ENCODE results near the gene TBX4. TPM values are rescaled to one million over a fixed set of nuclear protein-coding genes. Genes with fewer than 3 reads are reported as not detected.

The TBX4 gene
- total RNA-seq, 2 experiments from 2014 or later: not detected

DNA sequence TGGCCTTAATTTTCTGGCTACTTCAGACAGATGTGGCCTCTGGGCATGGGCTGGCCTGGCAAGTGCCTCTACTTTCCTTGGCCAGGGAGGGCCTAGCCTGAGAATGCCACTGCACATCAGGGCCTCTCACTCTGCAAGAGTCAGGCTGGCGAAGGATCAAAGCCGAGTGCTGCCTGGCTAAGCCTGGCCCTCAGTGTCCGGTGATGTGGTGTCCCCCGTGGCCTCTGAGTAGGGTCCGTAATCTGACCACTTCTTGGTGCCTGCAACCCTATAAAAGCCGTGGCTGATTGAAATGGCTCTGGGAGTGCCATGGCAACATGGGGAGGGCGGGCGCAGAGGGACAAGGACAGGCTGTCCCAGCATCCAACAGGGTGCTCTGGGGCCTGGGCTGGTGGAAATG lies 30.2 kb downstream of the TBX4 start:
- Mint-ChIP-seq H3K9me3 (no peaks in the 10 kb centered on the region), H3K27ac (no peak overlapping the region), H3K36me3 (ENCODE audit: low read depth) (no peaks in the 10 kb centered on the region), H3K27me3 (no peaks in the 10 kb centered on the region), H3K4me3 (no peak overlapping the region), H3K4me1 (no peaks in the 10 kb centered on the region)
- POLR2A ChIA-PET: no interaction called here
- DNase-seq: no peak
- CTCF ChIA-PET: no interaction called here

DNA sequence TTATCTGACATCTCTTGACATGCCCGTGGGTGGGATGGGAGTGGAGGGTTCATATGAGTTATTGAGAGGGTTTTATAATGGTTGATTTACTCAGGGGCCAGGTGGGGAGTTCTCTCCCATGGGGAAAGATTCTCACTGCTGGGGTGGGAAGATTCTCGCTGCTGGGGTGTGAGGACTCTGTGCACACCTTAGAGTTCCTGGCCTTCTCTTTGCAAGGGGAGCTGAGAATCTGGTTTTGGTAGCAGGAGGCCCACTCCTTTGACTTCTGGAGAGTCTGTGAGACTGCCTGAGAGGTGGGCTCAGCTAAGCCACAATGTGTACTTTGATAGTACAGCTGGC lies 31.5 kb downstream of the TBX4 start:
- no peaks in the 10 kb centered on the region for H3K27me3 Mint-ChIP-seq

DNA sequence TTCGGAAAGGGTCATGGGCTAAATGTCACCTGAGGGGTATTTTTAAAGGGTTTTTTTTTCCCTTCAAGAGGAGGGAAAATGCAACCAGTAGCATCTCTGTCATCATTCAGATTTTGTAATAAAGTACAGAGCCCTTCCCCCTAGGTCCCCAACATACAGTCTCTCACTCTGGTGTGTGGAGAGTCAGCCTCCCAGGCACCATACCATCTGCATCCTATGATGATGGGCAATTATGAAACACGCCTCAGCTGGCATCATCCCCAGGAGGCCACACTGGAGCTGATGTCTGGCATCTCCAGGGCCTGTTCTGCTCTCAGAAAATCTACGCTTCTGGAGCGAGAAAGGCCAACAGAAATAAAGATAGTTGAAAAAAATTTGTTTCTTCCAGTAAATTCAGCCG lies 32.0 kb downstream of the TBX4 start:
- Mint-ChIP-seq H3K4me1 (no peaks in the 10 kb centered on the region), H3K27ac (no peak overlapping the region), H3K36me3 (ENCODE audit: low read depth) (no peaks in the 10 kb centered on the region), H3K4me3 (no peak overlapping the region), H3K9me3 (no peaks in the 10 kb centered on the region), H3K27me3 (no peaks in the 10 kb centered on the region)
- ChIA-PET CTCF (interaction anchor here (0.6 kb wide), 1 partner anchor 380 kb away, joined by 8 read pairs; no protein-coding TSS in a partner anchor), POLR2A (no interaction called here)
- no peak for DNase-seq

More for the DNA sequence above, 31.5 kb downstream of the TBX4 start:
- Mint-ChIP-seq H3K4me3 (no peak overlapping the region), H3K27ac (no peak overlapping the region), H3K36me3 (ENCODE audit: low read depth) (no peaks in the 10 kb centered on the region), H3K4me1 (no peaks in the 10 kb centered on the region), H3K9me3 (no peaks in the 10 kb centered on the region)
- CTCF ChIA-PET: interaction anchor here (0.6 kb wide), 1 partner anchor 380 kb away, joined by 8 read pairs; no protein-coding TSS in a partner anchor
- POLR2A ChIA-PET: no interaction called here
- no peak for DNase-seq

- CTCF ChIA-PET: no interaction called here
- no peaks in the 10 kb centered on the region for H3K9me3 Mint-ChIP-seq
- POLR2A ChIA-PET: no interaction called here
- no peak overlapping the region for H3K4me3 Mint-ChIP-seq
- no peak for DNase-seq
- no peaks in the 10 kb centered on the region for H3K27me3 Mint-ChIP-seq
- H3K4me1 Mint-ChIP-seq: no peaks in the 10 kb centered on the region
- no peak overlapping the region for H3K27ac Mint-ChIP-seq
- H3K36me3 Mint-ChIP-seq (ENCODE audit: low read depth): no peaks in the 10 kb centered on the region
These were observed 33.0 kb downstream of the TBX4 start for GRCh38 chr17:61485067-61485775.

DNA sequence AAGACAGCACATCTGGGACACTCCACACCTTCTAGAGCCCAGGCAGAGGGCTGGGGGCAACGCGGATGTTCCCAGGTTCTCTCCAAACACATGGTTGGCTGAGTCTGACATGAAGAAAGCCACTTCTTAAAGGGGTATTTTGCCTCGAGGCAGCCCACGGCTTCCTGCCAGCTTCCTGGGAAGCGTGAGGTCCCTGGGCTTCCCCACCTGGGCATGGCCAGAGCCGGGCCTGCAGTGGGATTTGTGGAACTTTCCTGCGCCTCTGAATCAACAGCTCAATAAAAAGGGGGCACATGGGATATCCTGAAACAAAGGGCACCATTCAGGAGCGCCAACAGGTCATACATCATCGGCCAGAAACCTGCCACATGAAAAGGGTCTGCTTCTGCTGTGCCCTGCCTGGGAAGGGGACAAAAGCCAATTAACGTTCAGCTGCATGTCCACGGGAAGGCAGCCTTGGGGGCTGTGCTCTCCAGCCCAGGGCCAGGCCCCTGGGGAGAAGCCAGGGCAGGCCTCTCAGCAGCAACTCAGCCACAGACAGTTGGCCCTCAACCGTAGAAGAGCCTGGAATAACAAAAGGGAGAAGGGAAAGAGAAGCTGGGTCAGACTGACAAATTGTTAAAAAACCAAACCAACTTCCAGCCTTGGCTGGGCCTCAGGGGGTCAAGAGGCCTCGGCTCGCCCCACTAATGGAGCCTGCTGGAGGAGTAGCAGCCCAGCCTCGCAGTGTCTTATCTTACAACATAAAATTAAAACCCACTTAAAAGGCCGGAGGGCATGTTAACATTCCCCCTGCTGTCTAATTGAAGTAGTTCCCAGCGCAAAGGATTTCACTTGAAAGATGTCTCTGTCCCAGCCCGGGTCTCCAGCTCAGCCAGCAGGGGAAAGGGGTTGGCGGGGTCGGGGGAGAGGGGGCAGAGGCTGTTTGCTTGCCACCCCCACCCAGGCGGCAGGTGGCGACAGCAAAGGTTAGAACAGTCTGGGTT lies 34.2 kb downstream of the TBX4 start:
- no peaks in the 10 kb centered on the region for H3K27me3 Mint-ChIP-seq
- ChIA-PET POLR2A (no interaction called here), CTCF (interaction anchor here (0.5 kb wide), 1 partner anchor 13 kb away, joined by 3 read pairs; no protein-coding TSS in a partner anchor)
- H3K4me1 Mint-ChIP-seq: no peaks in the 10 kb centered on the region
- H3K9me3 Mint-ChIP-seq: no peaks in the 10 kb centered on the region
- no peaks in the 10 kb centered on the region for H3K36me3 Mint-ChIP-seq (ENCODE audit: low read depth)
- H3K27ac Mint-ChIP-seq: no peak overlapping the region
- DNase-seq: no peak
- H3K4me3 Mint-ChIP-seq: no peak overlapping the region

DNA sequence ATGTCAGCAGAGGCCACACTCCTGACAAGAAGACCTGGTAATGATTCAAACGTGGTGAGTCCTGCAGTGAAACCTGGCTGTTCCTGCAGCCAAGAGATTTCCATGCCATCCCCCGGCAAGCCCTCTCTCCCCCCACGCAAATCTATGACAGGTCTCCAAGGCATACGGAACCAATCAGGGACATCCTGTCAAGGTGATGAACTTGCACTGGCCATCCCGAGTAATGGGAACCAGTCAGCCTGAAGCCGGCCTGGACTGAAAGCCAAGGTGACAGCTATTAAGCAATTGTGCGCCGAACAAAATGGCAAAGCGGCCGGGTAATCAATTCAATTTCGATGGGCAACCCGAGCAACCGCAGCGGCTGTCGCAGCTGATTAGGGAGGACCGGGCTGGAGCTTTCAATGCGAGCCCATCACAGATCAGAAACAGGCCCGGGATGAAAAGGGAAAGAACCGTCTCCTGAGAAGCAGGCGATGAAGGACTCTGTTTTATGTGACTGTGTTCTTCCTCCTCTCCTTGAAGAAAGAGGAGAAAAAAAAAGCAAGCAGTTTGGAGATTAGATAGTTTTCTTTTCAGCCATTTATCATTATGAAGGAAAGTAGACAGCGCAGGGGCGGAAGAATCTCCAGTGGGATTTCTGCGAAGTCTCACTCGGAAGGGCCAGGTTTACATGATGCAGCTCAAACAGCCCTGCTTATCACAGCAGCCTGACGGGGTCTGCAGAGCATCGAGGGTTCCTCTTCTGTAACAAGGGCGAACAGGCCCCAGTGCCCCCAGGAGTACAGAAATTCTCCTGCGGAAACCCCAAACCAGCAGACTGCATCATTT lies 35.2 kb downstream of the TBX4 start:
- Mint-ChIP-seq H3K4me1 (no peaks in the 10 kb centered on the region), H3K27me3 (no peaks in the 10 kb centered on the region), H3K36me3 (ENCODE audit: low read depth) (no peaks in the 10 kb centered on the region), H3K27ac (no peak overlapping the region), H3K9me3 (no peaks in the 10 kb centered on the region), H3K4me3 (no peak overlapping the region)
- ChIA-PET CTCF (no interaction called here), POLR2A (no interaction called here)
- no peak for DNase-seq

DNA sequence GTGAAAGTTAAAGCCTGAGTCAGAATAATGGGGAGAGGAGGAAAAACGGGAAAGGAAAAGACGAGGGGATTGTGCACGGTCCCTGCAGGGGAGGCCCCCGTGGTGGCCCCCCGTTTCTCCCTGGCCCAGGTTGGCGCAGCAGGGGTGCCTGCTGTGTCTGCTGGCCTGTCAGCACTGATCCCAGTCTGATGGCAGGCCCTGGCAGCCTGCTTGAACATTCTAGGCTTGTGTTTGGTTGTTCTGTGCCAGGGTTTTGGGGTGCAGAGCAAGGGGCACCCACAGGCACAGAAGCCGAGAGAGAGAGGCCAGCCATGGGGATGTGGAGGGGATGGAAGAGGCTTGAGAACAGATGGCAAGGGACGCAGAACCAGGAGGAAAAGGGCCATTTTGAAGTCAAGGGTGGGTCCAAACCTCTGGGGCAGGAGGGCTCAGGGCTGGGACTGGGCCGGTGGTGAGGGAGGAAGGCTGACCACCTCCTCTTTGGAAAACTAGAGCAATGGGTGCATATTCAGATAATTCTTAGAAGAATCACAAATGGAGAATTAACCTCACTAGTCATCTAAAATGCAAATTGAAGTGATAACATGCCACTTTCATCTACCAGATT lies 35.9 kb downstream of the TBX4 start:
- Mint-ChIP-seq H3K27ac (no peak overlapping the region), H3K27me3 (peaks cover 4% of the 10 kb centered on the region), H3K9me3 (no peaks in the 10 kb centered on the region), H3K36me3 (ENCODE audit: low read depth) (no peaks in the 10 kb centered on the region), H3K4me1 (no peaks in the 10 kb centered on the region), H3K4me3 (no peak overlapping the region)
- POLR2A ChIA-PET: no interaction called here
- CTCF ChIA-PET: no interaction called here
- no peak for DNase-seq

DNA sequence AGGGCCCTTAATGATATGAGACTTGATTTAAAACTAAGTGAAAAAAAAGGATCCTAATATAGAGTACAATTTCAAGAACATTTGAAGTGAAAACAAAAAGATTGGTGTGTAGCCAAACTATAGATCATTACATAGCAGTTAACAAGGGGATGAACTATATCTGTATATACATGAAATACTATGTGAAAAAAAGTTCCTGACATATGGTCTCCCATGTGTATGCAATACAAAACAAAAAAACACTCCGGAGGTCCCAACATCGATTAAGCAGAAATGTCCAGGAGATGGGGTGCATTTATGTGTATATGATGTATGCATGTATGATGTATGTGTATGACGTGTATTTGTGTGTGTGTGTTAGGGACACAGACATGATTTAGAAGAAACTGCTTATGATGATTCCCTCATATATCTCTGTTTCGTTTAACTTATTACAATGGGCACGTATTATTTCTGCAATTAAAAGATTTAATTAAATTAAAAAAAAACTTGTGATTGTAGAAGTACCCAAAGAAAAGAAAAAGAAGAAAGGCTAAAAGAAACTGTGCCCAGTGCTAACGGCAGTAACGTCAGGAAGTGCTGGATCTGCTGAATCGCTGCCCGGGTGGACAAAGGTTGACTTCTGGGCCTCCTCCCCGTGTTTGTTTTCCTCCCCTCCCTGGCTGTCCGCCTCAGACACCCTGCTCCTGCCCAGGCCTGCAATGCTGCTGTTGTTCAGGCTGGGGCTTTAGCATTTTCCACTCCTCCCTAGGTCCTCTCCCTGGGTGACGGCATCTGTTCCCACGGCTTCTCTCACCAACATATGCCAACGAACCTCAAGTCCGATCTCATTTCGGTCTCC lies 36.9 kb downstream of the TBX4 start:
- POLR2A ChIA-PET: no interaction called here
- Mint-ChIP-seq H3K27me3 (peaks cover 4% of the 10 kb centered on the region), H3K4me1 (no peaks in the 10 kb centered on the region), H3K4me3 (no peak overlapping the region), H3K9me3 (no peaks in the 10 kb centered on the region), H3K27ac (no peak overlapping the region), H3K36me3 (ENCODE audit: low read depth) (no peaks in the 10 kb centered on the region)
- CTCF ChIA-PET: no interaction called here
- DNase-seq: no peak

GRCh38 chr17:61489719-61490490 lies 37.7 kb downstream of the TBX4 start:
- ChIA-PET POLR2A (no interaction called here), CTCF (no interaction called here)
- Mint-ChIP-seq H3K4me3 (no peak overlapping the region), H3K9me3 (no peaks in the 10 kb centered on the region), H3K36me3 (ENCODE audit: low read depth) (no peaks in the 10 kb centered on the region), H3K27ac (no peak overlapping the region), H3K4me1 (no peaks in the 10 kb centered on the region), H3K27me3 (peaks cover 7% of the 10 kb centered on the region)
- DNase-seq: no peak

DNA sequence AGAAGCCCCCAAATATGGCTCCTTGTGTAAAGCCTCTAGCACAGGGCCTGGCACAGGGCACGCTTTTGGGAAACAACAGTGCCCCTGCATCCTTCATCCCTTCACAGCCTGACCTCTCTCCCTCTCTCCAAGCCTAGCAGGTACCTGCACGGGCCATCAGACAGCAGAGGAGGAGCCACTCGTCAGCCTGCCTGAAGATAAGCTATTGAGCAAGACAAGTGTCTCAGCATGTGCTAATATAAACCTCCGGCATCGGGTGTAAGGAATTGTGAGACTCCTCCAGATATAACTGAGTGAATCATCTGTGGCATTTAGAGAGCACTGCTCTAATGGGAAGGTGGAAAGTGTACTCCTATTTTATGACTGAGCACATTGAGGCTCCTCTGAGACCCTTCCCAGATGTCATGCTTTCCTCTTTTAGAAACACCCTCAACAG lies 38.3 kb downstream of the TBX4 start:
- Mint-ChIP-seq H3K9me3 (no peaks in the 10 kb centered on the region), H3K27me3 (peaks cover 7% of the 10 kb centered on the region), H3K27ac (no peak overlapping the region), H3K4me1 (no peaks in the 10 kb centered on the region), H3K36me3 (ENCODE audit: low read depth) (no peaks in the 10 kb centered on the region), H3K4me3 (no peak overlapping the region)
- ChIA-PET POLR2A (no interaction called here), CTCF (no interaction called here)
- no peak for DNase-seq

DNA sequence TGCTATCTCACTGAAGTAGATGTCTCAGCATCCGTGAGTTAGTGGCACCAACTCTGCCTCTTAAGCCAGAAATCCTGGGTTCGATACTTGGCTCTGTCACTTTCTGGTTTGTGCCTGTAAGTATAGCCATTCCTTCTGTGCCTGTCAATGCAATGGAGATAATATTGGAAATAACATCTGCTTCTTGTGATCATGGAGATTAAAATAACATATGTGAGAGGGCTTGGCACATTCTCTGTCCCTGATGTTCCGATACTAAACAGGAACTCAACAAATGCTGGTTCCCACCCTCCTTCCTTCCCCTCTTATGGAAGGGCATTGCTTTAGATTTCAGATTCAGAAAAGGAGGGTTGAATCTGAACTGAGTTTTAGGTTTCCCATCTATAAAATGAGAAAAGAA lies 39.8 kb downstream of the TBX4 start:
- Mint-ChIP-seq H3K27ac (no peak overlapping the region), H3K27me3 (peaks cover 7% of the 10 kb centered on the region), H3K4me1 (peaks cover 2% of the 10 kb centered on the region), H3K4me3 (no peak overlapping the region), H3K36me3 (ENCODE audit: low read depth) (no peaks in the 10 kb centered on the region), H3K9me3 (no peaks in the 10 kb centered on the region)
- POLR2A ChIA-PET: no interaction called here
- CTCF ChIA-PET: no interaction called here
- no peak for DNase-seq
